Adipocyte (in vitro differentiated cells): ENCODE results near the gene PBRM1.

ENCODE experiments used
- DNase-seq: peaks from one replicate; pipeline ENCODE4 v3.0.0-alpha.2; 2015; ENCODE audit warnings: low read depth
- H3K27me3 ChIP-seq: replicated peaks from 2 replicates; pipeline ENCODE4 v1.7.0; 2013; ENCODE audit warnings: mild to moderate bottlenecking, low read length, moderate library complexity; ENCODE audit not compliant: control insufficient read depth, insufficient read depth
- H3K36me3 ChIP-seq: 2 replicates; pipeline ENCODE4 v1.7.0; 2013; ENCODE audit warnings: low read length, mild to moderate bottlenecking, moderate library complexity; ENCODE audit not compliant: control insufficient read depth, insufficient read depth, severe bottlenecking
- H3K4me1 ChIP-seq: 2 replicates; pipeline ENCODE4 v1.7.0; 2013; ENCODE audit warnings: mild to moderate bottlenecking, low read length, moderate library complexity; ENCODE audit not compliant: control insufficient read depth, insufficient read depth
- H3K4me3 ChIP-seq: 2 replicates; pipeline ENCODE4 v1.7.0; 2013; ENCODE audit warnings: mild to moderate bottlenecking, low read length, moderate library complexity
- H3K9ac ChIP-seq: 2 replicates; pipeline ENCODE4 v1.7.0; 2013; ENCODE audit warnings: mild to moderate bottlenecking, low read length, moderate library complexity
- H3K9me3 ChIP-seq: 2 replicates; pipeline ENCODE4 v1.7.0; 2013; ENCODE audit warnings: mild to moderate bottlenecking, low read length, moderate library complexity; ENCODE audit not compliant: control insufficient read depth

PBRM1 gene

GRCh38 chr3:52697632-52697965 lies 11.9 kb upstream of the PBRM1 start:
- Histone ChIP-seq H3K27me3 (no peaks in the 10 kb centered on the region), H3K36me3 (peaks cover 63% of the 10 kb centered on the region)
- DNase-seq = no peak

GRCh38 chr3:52696830-52697631 lies 11.3 kb upstream of the PBRM1 start:
- Histone ChIP-seq H3K9me3 (no peaks in the 10 kb centered on the region), H3K4me3 (no peak overlapping the region), H3K9ac (no peak overlapping the region), H3K4me1 (peaks cover 7% of the 10 kb centered on the region), H3K27me3 (no peaks in the 10 kb centered on the region), H3K36me3 (peaks cover 69% of the 10 kb centered on the region)
- DNase-seq = no peak

More at GRCh38 chr3:52697632-52697965, 11.9 kb upstream of the PBRM1 start:
- Histone ChIP-seq H3K9ac (no peak overlapping the region), H3K9me3 (no peaks in the 10 kb centered on the region), H3K4me3 (no peak overlapping the region), H3K4me1 (peaks cover 7% of the 10 kb centered on the region)

DNA sequence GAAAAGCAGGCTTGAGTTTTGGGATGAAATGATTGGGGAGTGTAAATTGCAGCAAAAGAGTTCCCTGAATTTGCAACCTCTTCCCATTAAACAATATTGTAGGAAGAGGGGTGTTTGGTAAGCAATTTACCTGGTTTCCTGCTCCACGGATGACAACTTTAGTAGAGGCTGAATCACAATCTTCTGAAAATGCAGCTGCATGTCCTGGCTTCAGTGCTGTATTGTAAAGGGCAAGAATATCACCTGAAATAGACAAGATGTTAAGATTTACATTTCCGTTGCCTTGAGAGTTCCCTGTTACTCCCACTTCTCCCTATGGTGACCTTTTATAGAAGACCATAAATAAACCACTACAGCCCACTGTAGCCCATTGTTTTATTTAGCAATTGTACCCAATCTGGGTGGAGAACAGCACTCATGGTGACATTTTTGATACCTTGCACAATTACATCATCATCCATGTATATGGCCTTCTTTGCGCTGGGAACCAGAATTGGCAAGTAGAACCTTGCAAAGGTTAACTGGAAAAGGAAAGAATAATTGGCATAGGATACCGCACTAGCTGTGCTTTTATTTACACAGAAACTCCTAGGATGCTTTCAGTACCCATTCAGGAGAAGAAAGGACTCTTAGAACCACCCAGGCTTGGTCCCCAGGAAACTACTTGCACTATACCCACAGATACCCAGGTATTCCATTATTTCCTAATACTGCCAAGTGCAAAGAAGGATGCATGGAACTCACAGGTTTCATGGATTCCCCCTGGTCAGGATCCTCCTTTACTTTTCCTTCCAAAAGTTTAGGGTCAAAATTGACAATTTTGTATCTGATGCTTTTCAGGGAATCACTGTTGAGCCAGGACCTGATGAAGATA lies 10.3 kb upstream of the PBRM1 start:
- no peak for DNase-seq
- Histone ChIP-seq H3K4me1 (peaks cover 7% of the 10 kb centered on the region), H3K4me3 (no peak overlapping the region), H3K9me3 (no peaks in the 10 kb centered on the region), H3K9ac (no peak overlapping the region), H3K36me3 (peaks cover 78% of the 10 kb centered on the region), H3K27me3 (no peaks in the 10 kb centered on the region)

- peaks cover 86% of the 10 kb centered on the region for H3K36me3 ChIP-seq
- no peak overlapping the region for H3K4me3 ChIP-seq
- DNase-seq = no peak
- H3K9ac ChIP-seq = no peak overlapping the region
- no peaks in the 10 kb centered on the region for H3K9me3 ChIP-seq
- H3K27me3 ChIP-seq = no peaks in the 10 kb centered on the region
- H3K4me1 ChIP-seq = peaks cover 7% of the 10 kb centered on the region
Measured at GRCh38 chr3:52694528-52695189, 8.9 kb upstream of the PBRM1 start.

GRCh38 chr3:52693071-52693470 lies 7.4 kb upstream of the PBRM1 start:
- Histone ChIP-seq H3K9ac (peak overlapping the region; percentile 9), H3K4me3 (no peak overlapping the region), H3K4me1 (peaks cover 13% of the 10 kb centered on the region), H3K27me3 (no peaks in the 10 kb centered on the region), H3K9me3 (no peaks in the 10 kb centered on the region), H3K36me3 (peaks cover 99% of the 10 kb centered on the region)
- DNase-seq = no peak

DNA sequence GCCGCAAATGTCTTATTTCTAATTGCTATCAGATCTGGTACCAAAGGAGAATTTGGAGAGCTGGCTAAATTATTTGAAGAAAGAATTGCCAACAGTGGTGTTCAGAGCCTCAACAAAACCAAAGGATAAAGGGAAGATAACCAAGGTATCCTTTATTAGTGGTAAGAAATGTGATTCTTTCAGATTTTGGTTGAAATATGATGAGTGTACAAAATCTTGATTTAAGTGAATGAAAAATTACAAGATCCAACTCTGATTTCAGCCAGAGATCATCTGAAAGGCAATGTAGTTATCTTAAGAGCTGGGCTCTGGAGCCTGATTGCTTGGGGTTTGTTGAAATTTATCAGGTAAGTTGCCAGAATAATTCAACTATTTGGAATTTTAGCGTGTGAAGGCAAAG lies 4.8 kb upstream of the PBRM1 start:
- no peak overlapping the region for H3K9ac ChIP-seq
- H3K36me3 ChIP-seq = peaks cover 85% of the 10 kb centered on the region
- no peaks in the 10 kb centered on the region for H3K27me3 ChIP-seq
- no peak for DNase-seq
- no peaks in the 10 kb centered on the region for H3K9me3 ChIP-seq
- peaks cover 24% of the 10 kb centered on the region for H3K4me1 ChIP-seq
- no peak overlapping the region for H3K4me3 ChIP-seq

DNA sequence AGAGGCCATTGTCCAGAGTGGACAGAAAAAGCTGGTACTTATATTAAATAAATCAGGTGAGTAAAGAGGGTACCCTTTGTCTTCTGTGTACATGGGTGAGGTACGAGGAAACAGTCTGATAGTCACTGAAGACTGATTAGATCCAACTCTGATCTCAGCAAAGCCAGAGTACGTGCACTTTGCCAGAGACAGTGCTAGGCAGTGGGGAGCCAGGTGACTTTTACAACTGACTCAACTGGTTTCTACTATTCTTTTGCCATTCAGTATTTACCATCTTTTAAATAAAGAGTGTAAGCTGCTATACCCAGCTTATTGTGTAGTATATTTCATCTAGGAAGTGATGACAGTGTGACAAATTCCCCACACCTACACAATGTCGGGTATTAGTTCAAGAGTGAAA lies 3.4 kb upstream of the PBRM1 start:
- Histone ChIP-seq H3K27me3 (no peaks in the 10 kb centered on the region), H3K4me3 (no peak overlapping the region), H3K4me1 (peaks cover 33% of the 10 kb centered on the region), H3K9me3 (no peaks in the 10 kb centered on the region), H3K9ac (peak overlapping the region; percentile 99), H3K36me3 (peaks cover 71% of the 10 kb centered on the region)
- DNase-seq = no peak

GRCh38 chr3:52688266-52688665 lies 2.6 kb upstream of the PBRM1 start:
- no peaks in the 10 kb centered on the region for H3K9me3 ChIP-seq
- H3K4me3 ChIP-seq = no peak overlapping the region
- peaks cover 63% of the 10 kb centered on the region for H3K36me3 ChIP-seq
- peaks cover 41% of the 10 kb centered on the region for H3K4me1 ChIP-seq
- H3K27me3 ChIP-seq = no peaks in the 10 kb centered on the region
- peak overlapping the region; percentile 99 for H3K9ac ChIP-seq
- no peak for DNase-seq

- Histone ChIP-seq H3K9ac (peak overlapping the region; percentile 99), H3K4me1 (peaks cover 71% of the 10 kb centered on the region), H3K4me3 (peak overlapping the region; percentile 94), H3K36me3 (peaks cover 34% of the 10 kb centered on the region), H3K27me3 (no peaks in the 10 kb centered on the region), H3K9me3 (no peaks in the 10 kb centered on the region)
- peak; percentile 91 for DNase-seq
Measured at GRCh38 chr3:52685285-52685708, 416 bp downstream of the PBRM1 start.

DNA sequence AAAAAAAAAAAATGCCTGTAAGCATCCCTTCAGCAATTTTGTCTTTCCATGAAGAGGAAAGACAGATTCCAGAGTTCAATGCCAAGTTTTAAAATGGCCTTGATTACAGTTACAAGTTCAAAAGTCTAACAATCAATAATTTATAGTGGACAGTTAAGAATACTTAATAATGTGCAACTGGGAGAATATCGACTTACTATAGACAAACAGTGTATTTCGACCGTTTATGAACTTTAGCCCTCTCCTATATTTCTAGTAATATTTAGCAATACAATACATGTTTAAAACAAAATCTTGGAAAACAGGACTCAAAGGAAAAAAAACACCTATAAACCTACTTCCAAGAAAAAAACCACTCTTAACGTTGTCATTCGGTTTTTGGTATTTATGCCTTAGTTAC lies 1.5 kb downstream of the PBRM1 start:
- DNase-seq = no peak
- Histone ChIP-seq H3K36me3 (peaks cover 26% of the 10 kb centered on the region), H3K9me3 (no peaks in the 10 kb centered on the region), H3K9ac (peak overlapping the region; percentile 99), H3K27me3 (no peaks in the 10 kb centered on the region), H3K4me1 (peaks cover 82% of the 10 kb centered on the region), H3K4me3 (peak overlapping the region; percentile 94)

- peaks cover 22% of the 10 kb centered on the region for H3K36me3 ChIP-seq
- H3K4me3 ChIP-seq = peak overlapping the region; percentile 94
Measured at GRCh38 chr3:52683611-52684010, 2.1 kb downstream of the PBRM1 start.

More at GRCh38 chr3:52683611-52684010, 2.1 kb downstream of the PBRM1 start:
- Histone ChIP-seq H3K4me1 (peaks cover 85% of the 10 kb centered on the region), H3K9ac (peak overlapping the region; percentile 99), H3K9me3 (no peaks in the 10 kb centered on the region), H3K27me3 (no peaks in the 10 kb centered on the region)
- DNase-seq = peak; percentile 59
